KMS-11 (cell line): ENCODE results near the gene PLXNA4.

Experiments used
- H2AFZ ChIP-seq: fragments of 200-600 bp; sonication (generic); 2 replicates; pipeline ENCODE4 v1.6.1; 2016; ENCODE audit warnings: antibody characterized with exemption, mixed run types, low read depth
- H3K27ac ChIP-seq: fragments of 200-600 bp; sonication (generic); 2 replicates; pipeline ENCODE4 v1.6.1; 2016; ENCODE audit warnings: mild to moderate bottlenecking, mixed run types
- H3K27me3 ChIP-seq: fragments of 200-600 bp; sonication (generic); 2 replicates; pipeline ENCODE4 v1.6.1; 2017; ENCODE audit warnings: mild to moderate bottlenecking, low read depth, mixed run types, moderate library complexity; ENCODE audit not compliant: insufficient read depth
- H3K36me3 ChIP-seq: fragments of 200-600 bp; sonication (generic); 2 replicates; pipeline ENCODE4 v1.6.1; 2017; ENCODE audit warnings: mild to moderate bottlenecking, mixed run types; ENCODE audit not compliant: insufficient read depth
- H3K4me1 ChIP-seq: fragments of 200-600 bp; sonication (generic); 2 replicates; pipeline ENCODE4 v1.6.1; 2016; ENCODE audit warnings: mild to moderate bottlenecking, low read depth, mixed run types; ENCODE audit not compliant: poor library complexity, severe bottlenecking
- H3K4me2 ChIP-seq: fragments of 200-600 bp; sonication (generic); 2 replicates; pipeline ENCODE4 v1.7.0; 2016; ENCODE audit warnings: mild to moderate bottlenecking, mixed run types
- H3K4me3 ChIP-seq: fragments of 200-600 bp; sonication (generic); IDR thresholded peaks from 2 replicates; pipeline ENCODE4 v1.6.1; 2017; ENCODE audit warnings: low read depth, low read length, mixed read lengths; ENCODE audit not compliant: insufficient read depth
- H3K79me2 ChIP-seq: fragments of 200-600 bp; sonication (generic); 2 replicates; pipeline ENCODE4 v1.6.1; 2016; ENCODE audit warnings: low read depth, mixed run types; ENCODE audit not compliant: insufficient read depth
- H3K9ac ChIP-seq: fragments of 200-600 bp; sonication (generic); 2 replicates; pipeline ENCODE4 v1.6.1; 2016; ENCODE audit warnings: mild to moderate bottlenecking, mixed run types
- H4K20me1 ChIP-seq: fragments of 200-600 bp; sonication (generic); 2 replicates; pipeline ENCODE4 v1.6.1; 2016; ENCODE audit warnings: mild to moderate bottlenecking, mixed run types; ENCODE audit not compliant: insufficient read depth
- TF ChIP-seq, protein P1 (sequence below): fragments of 200-600 bp; sonication (generic); conservative IDR thresholded peaks from 2 replicates; pipeline ENCODE4 v1.6.1; 2017; ENCODE audit warnings: low read depth, mild to moderate bottlenecking, antibody characterized with exemption, low read length, moderate library complexity, mixed read lengths

PLXNA4 gene

DNA sequence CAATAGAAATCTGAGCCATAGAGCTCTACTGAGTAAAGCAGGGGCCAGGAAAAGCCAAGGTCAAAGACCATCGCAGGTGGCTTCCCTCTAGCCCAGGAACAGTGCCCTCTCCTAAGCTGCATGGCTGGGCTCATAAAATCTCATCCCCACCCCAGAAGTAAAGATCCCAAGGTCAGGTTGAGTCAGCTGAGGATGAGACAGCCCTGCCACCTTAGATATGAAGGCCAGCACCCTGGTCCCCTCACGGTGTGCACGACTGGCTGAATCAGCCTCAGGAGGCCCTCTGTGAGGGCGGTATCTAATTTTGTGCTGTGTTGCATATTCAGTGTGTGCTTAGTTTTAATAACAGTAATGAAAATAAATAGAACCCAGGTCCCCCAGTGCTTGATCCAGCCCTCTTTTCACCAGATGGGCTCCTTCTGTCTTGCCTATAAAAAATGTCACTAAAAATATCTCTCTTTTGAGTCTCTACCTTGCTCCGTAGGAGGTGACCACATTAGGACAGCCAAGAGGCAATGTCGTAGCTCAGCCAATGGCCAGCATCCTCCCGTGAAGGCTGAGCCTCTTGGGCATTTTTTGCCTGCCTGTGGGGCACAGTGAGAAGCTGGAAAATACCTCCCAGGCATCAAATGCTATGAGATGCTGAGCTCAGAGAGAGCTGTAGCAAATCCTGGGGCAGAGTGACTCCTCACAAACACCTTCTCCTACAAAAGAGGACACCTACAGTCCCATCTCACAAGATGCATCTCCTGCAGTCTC, 424.0 kb downstream of the PLXNA4 start:
- no peak overlapping the region for H3K9ac ChIP-seq
- no peak overlapping the region for H2AFZ ChIP-seq
- no peaks in the 10 kb centered on the region for H3K27me3 ChIP-seq
- TF ChIP-seq, protein P1, sequence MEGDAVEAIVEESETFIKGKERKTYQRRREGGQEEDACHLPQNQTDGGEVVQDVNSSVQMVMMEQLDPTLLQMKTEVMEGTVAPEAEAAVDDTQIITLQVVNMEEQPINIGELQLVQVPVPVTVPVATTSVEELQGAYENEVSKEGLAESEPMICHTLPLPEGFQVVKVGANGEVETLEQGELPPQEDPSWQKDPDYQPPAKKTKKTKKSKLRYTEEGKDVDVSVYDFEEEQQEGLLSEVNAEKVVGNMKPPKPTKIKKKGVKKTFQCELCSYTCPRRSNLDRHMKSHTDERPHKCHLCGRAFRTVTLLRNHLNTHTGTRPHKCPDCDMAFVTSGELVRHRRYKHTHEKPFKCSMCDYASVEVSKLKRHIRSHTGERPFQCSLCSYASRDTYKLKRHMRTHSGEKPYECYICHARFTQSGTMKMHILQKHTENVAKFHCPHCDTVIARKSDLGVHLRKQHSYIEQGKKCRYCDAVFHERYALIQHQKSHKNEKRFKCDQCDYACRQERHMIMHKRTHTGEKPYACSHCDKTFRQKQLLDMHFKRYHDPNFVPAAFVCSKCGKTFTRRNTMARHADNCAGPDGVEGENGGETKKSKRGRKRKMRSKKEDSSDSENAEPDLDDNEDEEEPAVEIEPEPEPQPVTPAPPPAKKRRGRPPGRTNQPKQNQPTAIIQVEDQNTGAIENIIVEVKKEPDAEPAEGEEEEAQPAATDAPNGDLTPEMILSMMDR: no peak
- no peaks in the 10 kb centered on the region for H3K4me1 ChIP-seq
- no peak overlapping the region for H3K4me2 ChIP-seq
- H3K4me3 ChIP-seq: no peak overlapping the region
- H3K36me3 ChIP-seq: no peaks in the 10 kb centered on the region
- no peak overlapping the region for H3K27ac ChIP-seq
- no peaks in the 10 kb centered on the region for H3K79me2 ChIP-seq
- no peaks in the 10 kb centered on the region for H4K20me1 ChIP-seq

DNA sequence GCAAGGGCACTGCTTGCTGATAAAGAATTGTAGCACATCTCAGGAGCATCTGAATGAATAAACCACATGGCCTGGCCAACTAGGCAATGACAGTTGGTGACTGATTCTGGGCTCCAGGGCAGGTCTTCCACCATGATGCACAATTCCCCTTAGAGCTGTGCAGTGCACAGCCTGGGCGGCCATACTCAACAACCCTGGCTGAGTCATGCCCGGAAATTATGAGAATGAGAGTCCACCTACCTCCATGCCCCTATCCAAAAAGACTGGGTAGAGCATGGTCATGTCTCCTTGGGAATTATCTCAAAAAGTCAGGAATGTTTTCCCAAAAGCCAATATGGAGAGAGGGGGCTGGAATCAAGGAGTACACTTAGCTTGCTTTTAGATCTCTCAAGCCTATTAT, 425.6 kb downstream of the PLXNA4 start:
- Histone ChIP-seq H3K4me1 (no peaks in the 10 kb centered on the region), H3K27me3 (no peaks in the 10 kb centered on the region), H3K79me2 (no peaks in the 10 kb centered on the region), H3K9ac (no peak overlapping the region), H3K27ac (no peak overlapping the region), H2AFZ (no peak overlapping the region), H3K4me3 (no peak overlapping the region), H3K4me2 (no peak overlapping the region), H3K36me3 (no peaks in the 10 kb centered on the region), H4K20me1 (no peaks in the 10 kb centered on the region)
- TF ChIP-seq, protein P1: no peak

DNA sequence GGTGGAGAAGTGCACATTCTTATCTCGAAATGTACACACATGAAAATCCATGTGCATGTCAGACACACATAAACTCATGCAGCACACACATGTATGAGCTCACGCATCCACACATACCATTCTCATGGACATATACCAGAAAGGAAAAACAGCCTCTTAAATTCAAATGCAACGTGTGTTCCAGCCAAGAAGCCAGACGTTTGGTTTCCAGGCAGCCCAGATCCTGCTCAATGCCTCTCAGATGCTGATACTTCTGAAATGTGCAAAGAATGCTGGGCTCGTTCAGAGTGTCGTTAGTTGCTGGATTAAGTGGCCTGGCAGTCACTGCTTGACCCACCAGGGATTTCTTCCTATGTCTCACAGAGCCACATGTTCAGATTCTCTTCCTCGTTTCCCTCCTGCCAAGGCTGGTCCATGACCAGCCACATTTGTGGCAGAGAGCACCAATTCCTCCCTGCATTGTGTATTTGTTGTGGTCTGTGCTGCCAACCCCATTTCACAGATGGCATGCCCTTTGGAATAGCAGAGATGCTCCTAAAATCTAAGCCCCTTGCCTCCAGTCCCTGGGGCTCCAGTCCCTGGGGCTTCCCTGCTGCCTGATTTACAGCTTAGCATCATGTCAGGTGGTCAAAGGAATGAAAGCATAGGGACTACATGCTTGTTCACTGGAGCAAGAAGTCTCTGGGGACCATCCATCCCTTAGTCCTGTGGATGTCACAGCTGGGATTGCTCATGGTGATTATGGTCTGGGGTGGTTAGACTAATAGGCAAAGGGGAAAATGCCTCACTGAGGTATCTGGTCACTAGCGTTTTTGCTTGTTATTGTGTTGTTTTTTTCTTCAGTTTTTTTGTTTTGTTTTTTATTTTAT, 426.6 kb downstream of the PLXNA4 start:
- H3K79me2 ChIP-seq: no peaks in the 10 kb centered on the region
- H3K36me3 ChIP-seq: no peaks in the 10 kb centered on the region
- no peak overlapping the region for H3K27ac ChIP-seq
- no peaks in the 10 kb centered on the region for H3K27me3 ChIP-seq
- no peaks in the 10 kb centered on the region for H4K20me1 ChIP-seq
- H3K4me2 ChIP-seq: no peak overlapping the region
- H3K4me1 ChIP-seq: no peaks in the 10 kb centered on the region
- no peak overlapping the region for H2AFZ ChIP-seq
- TF ChIP-seq, protein P1: no peak
- H3K4me3 ChIP-seq: no peak overlapping the region
- H3K9ac ChIP-seq: no peak overlapping the region

DNA sequence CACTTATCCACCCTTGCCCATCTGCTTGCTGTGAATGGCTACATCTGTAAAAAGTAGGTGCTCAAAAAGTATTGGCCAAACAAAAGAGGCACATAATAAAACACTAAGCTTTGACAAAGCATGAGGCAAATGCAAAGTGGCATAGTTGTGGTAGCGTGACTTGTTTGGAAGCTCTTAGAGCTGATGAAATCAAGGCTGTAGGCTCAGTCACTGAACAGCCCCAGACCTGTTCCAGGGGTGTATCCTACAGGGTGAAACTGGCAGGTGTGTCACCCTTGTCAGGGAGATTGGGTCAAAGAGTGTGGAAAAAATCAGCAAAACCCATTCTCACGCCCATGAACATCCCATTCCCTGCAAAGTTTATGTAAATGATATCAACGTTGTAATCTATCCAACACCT, 427.4 kb downstream of the PLXNA4 start:
- no peak overlapping the region for H3K4me3 ChIP-seq
- H3K27me3 ChIP-seq: no peaks in the 10 kb centered on the region
- no peak overlapping the region for H2AFZ ChIP-seq
- H3K9ac ChIP-seq: no peak overlapping the region
- no peaks in the 10 kb centered on the region for H3K79me2 ChIP-seq
- TF ChIP-seq, protein P1: no peak
- no peak overlapping the region for H3K27ac ChIP-seq
- no peaks in the 10 kb centered on the region for H4K20me1 ChIP-seq
- H3K4me1 ChIP-seq: no peaks in the 10 kb centered on the region
- H3K4me2 ChIP-seq: no peak overlapping the region
- H3K36me3 ChIP-seq: no peaks in the 10 kb centered on the region
